ENCODE data around the gene PEX1.
A peak's percentile ranks its signal among the peaks of the same experiment; 100 is the strongest.
"Not testable (repeated sequence)": the region's sequence is repeated elsewhere in the genome, so short reads cannot be mapped to it uniquely, and the experiment has no call there.

The PEX1 gene

GRCh38 chr7:92504563-92504962 lies 23.8 kb downstream of the PEX1 start:
- no peak for DNase-seq

- DNase-seq, result no peak
These were observed 24.6 kb downstream of the PEX1 start for GRCh38 chr7:92503767-92504166.

GRCh38 chr7:92498557-92498956 lies 29.8 kb downstream of the PEX1 start:
- no peak for DNase-seq

GRCh38 chr7:92496876-92497275 lies 31.4 kb downstream of the PEX1 start:
- no peak for DNase-seq

- DNase-seq, result no peak
These were observed 38.7 kb downstream of the PEX1 start for GRCh38 chr7:92489634-92490033.

GRCh38 chr7:92487804-92488203 lies 40.5 kb downstream of the PEX1 start:
- no peak for DNase-seq

- no peak for DNase-seq
These were observed 42.3 kb downstream of the PEX1 start for GRCh38 chr7:92485974-92486373.

- DNase-seq, result no peak
These were observed 42.9 kb downstream of the PEX1 start for GRCh38 chr7:92485267-92485892.

GRCh38 chr7:92484226-92484625 lies 44.1 kb downstream of the PEX1 start:
- not testable (repeated sequence) for DNase-seq

GRCh38 chr7:92483624-92484023 lies 44.7 kb downstream of the PEX1 start:
- not testable (repeated sequence) for DNase-seq

- DNase-seq, result not testable (repeated sequence)
These were observed 49.2 kb downstream of the PEX1 start for GRCh38 chr7:92479146-92479545.

GRCh38 chr7:92478711-92479110 lies 49.6 kb downstream of the PEX1 start:
- no peak for DNase-seq

GRCh38 chr7:92478095-92478494 lies 50.2 kb downstream of the PEX1 start:
- no peak for DNase-seq

GRCh38 chr7:92477681-92478080 lies 50.6 kb downstream of the PEX1 start, which contains the start of gene ERVW-1:
Gene ERVW-1, minus strand, starts transcription at chr7:92477946. Its CDS starts 7,565 bp downstream, at chr7:92470381.
- DNase-seq, result not testable (repeated sequence)

- not testable (repeated sequence) for DNase-seq
These were observed 52.3 kb downstream of the PEX1 start for GRCh38 chr7:92475851-92476590.

GRCh38 chr7:92475261-92475770 lies 53.0 kb downstream of the PEX1 start:
- DNase-seq, result not testable (repeated sequence)

- not testable (repeated sequence) for DNase-seq
These were observed 54.3 kb downstream of the PEX1 start for GRCh38 chr7:92473989-92474388.

- DNase-seq, result not testable (repeated sequence)
These were observed 59.7 kb downstream of the PEX1 start for GRCh38 chr7:92468589-92468988.

- DNase-seq, result no peak
These were observed 61.6 kb downstream of the PEX1 start for GRCh38 chr7:92466682-92467081.

GRCh38 chr7:92464515-92464914 lies 63.8 kb downstream of the PEX1 start:
- no peak for DNase-seq

GRCh38 chr7:92462560-92462959 lies 65.8 kb downstream of the PEX1 start:
- DNase-seq, result no peak

- peak; percentile 8 to 49 (median 37) for DNase-seq
These were observed 67.0 kb downstream of the PEX1 start for GRCh38 chr7:92461027-92462003.

- DNase-seq, result no peak
These were observed 67.8 kb downstream of the PEX1 start for GRCh38 chr7:92460510-92460909.
